Measurements from ENCODE around the gene RETN.

RETN gene

GRCh38 chr19:7661744-7662538 is 6.9 kb upstream of the RETN start:
- no peak for DNase-seq

DNA sequence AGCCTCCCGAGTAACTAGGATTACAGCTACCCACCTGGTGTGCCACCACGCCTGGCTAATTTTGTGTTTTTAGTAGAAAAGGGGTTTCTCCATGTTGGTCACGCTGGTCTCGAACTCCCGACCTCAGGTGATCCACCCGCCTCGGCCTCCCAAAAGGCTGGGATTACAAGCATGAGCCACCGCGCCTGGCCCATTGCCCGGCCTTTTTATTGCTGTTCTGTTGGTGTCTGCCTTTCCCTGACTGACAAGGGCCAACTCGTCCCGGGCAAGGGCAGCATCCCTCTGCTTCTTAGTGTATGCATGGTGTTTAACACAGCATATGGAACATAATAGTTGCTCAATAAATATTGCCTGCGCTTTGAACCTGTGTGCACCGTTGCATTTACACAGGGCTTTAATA is 6.2 kb upstream of the RETN start:
- DNase-seq, result no peak

- no peak for DNase-seq
Measured at GRCh38 chr19:7663706-7664105, 5.1 kb upstream of the RETN start.

DNA sequence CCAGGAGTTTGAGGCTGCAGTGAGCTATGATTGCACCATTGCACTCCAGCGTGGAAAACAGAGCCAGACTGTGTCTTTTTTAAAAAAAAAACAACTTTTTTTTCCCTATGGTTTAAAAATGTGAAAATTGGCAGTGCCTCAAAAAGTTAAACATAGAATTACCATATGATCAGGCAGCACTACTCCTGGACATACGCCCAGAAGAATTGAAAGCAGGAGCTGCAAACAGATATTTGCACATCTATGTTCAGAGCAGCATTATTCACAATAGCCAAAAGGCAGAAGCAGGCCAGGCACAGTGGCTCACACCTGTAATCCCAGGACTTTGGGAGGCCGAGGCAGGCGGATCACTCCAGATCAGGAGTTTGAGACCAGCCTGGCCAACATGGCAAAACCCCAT is 3.8 kb upstream of the RETN start:
- no peak for DNase-seq

DNA sequence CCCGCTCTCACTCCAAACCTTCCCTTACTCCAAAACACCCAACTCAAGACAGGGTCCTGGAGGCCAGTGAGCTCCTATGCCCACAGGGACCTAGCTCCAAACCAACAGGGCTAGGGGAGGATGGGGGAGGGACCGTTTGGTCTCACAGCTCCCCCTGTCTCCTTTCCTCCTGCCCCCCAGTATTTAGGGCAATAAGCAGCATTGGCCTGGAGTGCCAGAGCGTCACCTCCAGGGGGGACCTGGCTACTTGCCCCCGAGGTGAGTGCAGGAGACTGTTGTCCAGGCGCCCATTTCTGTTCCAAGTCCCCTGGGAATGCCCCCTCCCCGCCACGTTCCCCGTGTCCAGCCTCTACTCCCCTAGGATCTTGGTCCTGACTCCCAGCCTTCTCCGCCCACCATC is 792 bp downstream of the RETN start:
- DNase-seq, result no peak

GRCh38 chr19:7670150-7670783 is 1.4 kb downstream of the RETN start:
- DNase-seq, result no peak

- no peak for DNase-seq
Measured at GRCh38 chr19:7670790-7671189, 1.9 kb downstream of the RETN start.

DNA sequence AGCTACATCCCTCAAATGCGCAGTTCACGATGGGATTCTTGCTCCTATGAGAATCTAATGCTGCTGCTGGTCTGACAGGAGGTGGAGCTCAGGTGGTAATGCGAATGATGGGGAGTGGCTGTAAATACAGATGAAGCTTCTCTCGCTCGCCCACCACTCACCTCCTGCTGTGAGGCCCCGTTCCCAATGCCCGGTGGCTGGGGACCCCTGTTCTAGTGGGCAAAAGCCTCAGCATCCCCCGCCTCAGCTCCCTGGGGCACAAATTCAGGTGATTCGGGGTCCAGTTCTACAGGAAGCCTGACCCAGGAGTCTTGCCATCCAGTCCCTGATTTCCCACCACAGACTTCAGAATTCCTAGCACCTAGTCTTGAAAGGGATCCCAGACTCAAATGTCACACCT is 3.7 kb downstream of the RETN start:
- DNase-seq, result no peak

DNA sequence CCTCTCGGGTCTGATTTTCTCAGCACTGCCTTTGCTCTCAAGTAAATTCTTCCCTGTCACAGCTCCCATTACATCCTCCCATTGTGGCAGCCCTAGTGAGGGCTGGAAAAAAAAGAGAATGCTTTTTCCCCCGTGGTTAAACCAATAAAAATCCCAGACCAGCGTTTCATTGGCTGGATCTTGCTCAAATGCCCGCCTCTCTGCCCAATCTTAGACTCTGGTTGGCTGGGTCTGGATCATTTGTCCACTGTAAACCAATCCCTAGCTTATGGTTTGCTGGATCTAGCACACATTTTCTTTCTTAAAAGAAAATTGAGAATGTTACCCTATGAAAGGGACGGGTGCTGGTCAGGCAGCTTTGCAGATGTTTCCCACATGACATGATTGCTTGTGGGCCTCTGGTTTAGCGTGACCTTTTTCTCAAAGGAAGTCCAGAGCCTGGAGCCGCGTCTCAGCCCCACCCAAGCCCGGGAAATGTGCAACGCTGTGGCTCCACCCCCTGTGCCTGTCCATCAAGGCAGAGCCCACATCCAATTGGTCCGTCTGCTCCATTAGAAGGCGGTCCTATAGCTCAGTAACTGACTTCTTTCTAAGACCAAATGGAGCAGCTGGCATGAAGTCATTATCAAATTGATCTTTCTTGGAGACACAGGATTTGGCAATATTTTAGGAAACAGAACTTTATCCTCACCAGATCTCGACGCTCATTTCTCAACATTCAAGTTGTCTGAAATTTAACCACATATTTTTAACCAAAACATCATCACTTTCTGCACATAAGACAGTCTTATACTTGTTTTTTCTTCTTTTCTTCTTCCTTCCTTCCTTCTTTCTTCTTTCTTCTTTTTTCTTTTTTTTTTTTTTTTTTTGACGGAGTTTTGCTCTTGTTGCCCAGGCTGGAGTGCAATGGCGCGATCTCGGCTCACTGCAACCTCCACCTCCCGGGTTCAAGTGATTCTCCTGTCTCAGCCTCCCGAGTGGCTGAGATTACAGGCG is 5.5 kb downstream of the RETN start:
- DNase-seq, result no peak

- DNase-seq, result no peak
Measured at GRCh38 chr19:7676376-7676775, 7.5 kb downstream of the RETN start.

DNA sequence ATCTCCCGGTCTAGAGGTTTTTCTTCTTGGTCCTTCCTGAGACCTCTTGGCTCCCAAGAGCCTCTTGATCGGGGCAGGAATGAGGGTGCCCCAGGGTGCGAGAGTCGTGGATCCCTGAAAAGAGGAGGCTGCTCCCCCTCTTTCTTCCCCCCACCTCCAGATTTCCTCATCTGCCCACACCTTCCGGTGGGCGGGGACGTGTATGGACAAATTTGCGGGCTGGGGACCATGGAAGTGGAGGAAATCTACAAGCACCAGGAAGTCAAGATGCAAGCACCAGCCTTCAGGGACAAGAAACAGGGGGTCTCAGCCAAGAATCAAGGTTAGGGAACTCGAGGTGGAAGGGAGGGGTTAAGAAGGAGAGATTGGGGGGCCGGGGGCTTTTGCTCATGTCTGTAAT is 8.0 kb downstream of the RETN start, which contains the start of gene MCEMP1:
Gene MCEMP1, plus strand, starts transcription at position 237 of the 400 bp plus-strand sequence. Its CDS starts 31 bp downstream, at position 268.
- no peak for DNase-seq

DNA sequence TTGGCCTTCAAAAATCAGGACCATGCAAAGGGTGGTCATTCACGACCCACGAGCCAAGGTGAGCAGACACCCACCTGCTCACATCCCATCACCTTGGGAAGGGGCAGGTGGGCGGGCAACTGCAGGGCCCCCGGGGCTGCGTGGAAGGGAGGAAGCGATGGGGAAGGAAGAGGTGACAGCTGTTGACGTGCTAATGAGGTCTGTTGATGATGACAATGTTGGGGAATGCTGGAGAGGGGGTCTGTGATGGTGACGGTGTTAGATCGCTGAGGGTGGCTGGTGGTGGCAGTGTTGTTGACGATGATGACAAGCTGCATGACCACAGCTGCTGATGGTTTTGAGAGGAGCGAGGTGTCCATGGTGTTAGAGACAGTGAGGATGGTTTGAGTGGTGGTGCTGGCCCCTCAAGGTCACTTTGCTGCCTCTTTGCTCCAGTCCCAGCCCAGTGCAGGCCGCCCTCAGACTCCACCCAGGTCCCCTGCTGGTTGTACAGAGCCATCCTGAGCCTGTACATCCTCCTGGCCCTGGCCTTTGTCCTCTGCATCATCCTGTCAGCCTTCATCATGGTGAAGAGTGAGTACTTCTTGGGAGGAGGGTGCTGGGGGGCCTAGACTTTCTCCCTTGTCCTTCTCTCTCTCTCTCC is 8.9 kb downstream of the RETN start:
- no peak for DNase-seq

- DNase-seq, result peak; percentile 46
Measured at GRCh38 chr19:7678971-7679751, 10.3 kb downstream of the RETN start.

DNA sequence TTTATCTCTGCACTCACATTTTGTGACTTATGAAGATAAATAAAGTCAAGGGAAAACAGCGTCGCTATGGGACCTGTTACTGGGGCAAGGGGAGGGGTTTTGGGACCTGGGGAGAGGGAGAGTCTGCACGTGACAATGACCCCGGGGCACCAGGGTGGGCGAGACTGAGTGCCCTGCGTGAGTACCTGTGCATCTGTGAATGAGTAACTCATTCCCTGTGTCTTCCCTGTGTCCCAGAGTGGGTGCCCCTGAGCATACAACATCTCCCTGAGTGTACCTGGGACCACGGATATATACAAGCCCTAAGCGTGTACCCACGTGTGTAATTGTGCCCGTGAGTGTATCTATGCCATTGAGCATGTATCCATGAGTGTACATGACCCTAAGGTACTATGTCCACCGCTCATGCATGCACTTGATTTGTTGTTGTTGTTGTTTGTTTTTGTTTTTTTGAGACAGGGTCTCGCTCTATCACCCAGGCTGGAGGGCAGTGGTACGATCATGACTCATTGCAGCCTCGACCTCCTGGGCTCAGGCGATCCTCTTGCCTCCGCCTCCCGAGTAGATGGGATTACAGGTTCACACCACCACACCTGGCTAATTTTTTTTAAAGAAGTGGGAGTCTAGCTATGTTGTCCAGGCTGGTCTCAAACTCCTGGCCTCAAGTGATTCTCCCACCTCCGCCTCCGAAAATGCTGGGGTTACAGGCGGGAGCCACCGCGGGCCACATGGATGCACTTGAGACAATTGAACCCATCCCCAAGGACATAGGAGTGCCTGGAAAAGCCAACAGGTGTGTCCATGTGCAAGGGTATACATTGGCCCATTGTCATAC is 11.1 kb downstream of the RETN start:
- DNase-seq, result no peak

DNA sequence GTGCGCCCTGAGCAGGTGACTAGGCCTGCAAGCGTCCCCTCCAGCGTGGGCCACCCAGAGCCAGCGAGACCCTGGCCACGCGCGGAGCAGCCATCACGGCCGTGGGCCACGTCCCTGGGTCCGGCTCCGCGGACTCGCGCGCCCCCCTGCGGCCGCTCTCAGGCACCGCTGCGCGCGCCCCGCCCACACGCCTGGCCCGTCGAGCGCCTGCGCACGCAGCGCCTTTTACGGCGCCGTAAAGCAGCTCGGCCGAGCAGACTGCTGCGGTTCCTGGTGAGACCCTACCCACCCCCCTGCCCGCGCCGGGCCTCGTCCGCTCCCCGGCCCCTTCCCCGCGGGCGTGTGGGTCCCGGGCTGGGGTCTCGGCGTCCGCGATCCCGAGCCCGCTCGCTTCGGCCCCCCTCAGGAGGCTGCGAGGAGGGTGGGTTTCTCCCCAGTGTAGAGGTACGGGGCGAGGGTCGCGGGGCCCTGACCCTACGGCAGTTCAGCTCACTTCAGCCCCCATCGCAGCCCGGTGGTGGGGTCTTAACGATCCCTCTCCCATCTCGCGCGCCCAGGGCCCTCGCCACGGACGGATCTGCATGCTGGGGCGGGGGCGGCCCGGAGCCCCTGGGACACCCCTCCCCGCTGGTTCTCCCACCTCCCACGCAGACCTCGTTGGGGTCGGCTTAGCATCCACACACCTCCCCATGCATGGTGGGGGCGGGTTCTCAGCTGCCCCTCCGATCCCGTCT is 11.9 kb downstream of the RETN start, which contains the start of gene TRAPPC5:
Gene TRAPPC5, plus strand, starts transcription at position 228 of the 734 bp plus-strand sequence. CDS start 1,421 bp downstream, outside the sequence.
- peak; percentile 62 for DNase-seq

- no peak for DNase-seq
Measured at GRCh38 chr19:7681340-7682174, 12.7 kb downstream of the RETN start.

- no peak for DNase-seq
Measured at GRCh38 chr19:7682175-7682855, 13.5 kb downstream of the RETN start.

Measured in DMS153 (cell line).